Activated T-helper 1 cell treated with Interleukin-2 at 50 U/mL for 16 hours (primary cell): ENCODE results near the gene MFAP4.

Experiments used
- DNase-seq: peaks from one replicate; pipeline ENCODE4 v3.0.0-alpha.2; 2020; ENCODE audit warnings: low read depth

MFAP4 gene

GRCh38 chr17:19384723-19385391 is 2.1 kb downstream of the MFAP4 start:
- DNase-seq = no peak

DNA sequence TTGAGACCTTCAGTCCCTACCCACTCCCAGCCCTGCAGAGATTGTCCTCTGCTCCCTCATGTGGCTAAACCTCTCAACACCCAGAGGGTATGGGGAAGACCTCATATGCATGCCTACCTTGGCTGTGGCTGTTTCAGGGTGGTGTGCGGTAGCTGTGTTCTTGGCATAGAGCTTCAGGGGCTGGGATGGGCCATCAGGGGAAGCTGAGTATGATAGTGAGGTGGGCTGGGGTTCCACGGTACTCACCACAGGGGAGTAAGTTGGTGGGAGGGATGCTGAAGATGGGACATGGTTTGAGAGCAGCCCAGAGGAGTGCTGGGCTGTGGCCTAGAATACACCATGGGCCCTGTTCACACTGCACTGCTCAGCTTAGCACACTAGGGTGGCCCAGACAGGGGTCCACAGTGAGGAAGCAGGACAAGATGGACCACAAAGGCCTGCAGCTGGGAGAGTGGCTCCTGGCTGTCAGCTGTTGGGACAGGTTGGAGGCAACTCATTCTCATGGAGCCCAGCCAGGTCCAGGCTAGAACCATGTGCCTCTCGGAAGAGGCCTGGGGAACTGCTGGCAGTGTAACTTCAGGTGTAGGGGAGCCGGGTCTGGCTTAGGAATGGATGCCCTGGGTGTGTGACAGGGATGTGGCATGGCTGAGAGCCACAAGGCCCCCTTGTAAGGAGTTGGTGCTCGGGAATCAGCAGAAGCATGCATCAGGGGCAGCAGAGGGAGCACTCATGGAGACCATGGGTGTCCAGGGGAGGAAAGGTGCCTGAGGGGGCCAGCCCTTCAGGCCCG is 3.1 kb downstream of the MFAP4 start:
- no peak for DNase-seq

- no peak for DNase-seq
Measured at GRCh38 chr17:19382531-19383444, 4.2 kb downstream of the MFAP4 start.

DNA sequence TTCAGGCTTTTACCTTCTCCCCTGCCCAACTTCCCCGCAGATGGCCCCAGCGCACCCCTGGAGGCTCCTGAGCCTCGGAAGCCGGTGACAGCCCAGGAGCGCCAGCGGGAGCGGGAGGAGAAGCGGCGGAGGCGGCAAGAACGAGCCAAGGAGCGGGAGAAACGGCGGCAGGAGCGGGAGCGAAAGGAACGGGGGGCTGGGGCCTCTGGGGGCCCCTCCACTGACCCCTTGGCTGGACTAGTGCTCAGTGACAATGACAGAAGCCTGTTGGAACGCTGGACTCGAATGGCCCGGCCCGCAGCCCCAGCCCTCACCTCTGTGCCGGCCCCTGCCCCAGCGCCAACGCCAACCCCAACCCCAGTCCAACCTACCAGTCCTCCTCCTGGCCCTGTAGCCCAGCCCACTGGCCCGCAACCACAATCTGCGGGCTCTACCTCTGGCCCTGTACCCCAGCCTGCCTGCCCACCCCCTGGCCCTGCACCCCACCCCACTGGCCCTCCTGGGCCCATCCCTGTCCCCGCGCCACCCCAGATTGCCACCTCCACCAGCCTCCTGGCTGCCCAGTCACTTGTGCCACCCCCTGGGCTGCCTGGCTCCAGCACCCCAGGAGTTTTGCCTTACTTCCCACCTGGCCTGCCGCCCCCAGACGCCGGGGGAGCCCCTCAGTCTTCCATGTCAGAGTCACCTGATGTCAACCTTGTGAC is 5.1 kb downstream of the MFAP4 start:
- no peak for DNase-seq

DNA sequence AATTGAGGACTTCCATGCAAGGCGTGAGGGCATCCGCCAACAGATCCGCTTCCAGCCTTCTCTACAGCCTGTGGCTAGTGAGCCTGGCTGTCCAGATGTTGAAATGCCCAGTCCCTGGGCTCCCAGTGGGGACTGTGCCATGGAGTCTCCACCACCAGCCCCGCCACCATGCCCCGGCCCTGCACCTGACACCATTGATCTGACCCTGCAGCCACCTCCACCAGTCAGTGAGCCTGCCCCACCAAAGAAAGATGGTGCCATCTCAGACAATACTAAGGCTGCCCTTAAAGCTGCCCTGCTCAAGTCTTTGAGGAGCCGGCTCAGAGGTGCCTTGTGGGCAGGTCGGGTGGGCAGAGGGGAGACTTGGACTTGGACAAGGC is 5.6 kb downstream of the MFAP4 start:
- no peak for DNase-seq

DNA sequence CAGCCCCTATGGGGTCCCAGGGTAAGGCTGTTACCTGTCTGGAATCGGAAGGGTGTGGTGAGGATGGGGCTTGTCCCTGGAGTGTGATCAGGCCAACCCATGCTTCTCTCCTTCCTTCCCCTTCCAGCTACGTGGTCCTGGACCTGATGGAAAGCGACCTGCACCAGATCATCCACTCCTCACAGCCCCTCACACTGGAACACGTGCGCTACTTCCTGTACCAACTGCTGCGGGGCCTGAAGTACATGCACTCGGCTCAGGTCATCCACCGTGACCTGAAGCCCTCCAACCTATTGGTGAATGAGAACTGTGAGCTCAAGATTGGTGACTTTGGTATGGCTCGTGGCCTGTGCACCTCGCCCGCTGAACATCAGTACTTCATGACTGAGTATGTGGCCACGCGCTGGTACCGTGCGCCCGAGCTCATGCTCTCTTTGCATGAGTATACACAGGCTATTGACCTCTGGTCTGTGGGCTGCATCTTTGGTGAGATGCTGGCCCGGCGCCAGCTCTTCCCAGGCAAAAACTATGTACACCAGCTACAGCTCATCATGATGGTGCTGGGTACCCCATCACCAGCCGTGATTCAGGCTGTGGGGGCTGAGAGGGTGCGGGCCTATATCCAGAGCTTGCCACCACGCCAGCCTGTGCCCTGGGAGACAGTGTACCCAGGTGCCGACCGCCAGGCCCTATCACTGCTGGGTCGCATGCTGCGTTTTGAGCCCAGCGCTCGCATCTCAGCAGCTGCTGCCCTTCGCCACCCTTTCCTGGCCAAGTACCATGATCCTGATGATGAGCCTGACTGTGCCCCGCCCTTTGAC is 6.3 kb downstream of the MFAP4 start:
- DNase-seq = no peak

- DNase-seq = no peak
Measured at GRCh38 chr17:19379361-19380065, 7.5 kb downstream of the MFAP4 start.

DNA sequence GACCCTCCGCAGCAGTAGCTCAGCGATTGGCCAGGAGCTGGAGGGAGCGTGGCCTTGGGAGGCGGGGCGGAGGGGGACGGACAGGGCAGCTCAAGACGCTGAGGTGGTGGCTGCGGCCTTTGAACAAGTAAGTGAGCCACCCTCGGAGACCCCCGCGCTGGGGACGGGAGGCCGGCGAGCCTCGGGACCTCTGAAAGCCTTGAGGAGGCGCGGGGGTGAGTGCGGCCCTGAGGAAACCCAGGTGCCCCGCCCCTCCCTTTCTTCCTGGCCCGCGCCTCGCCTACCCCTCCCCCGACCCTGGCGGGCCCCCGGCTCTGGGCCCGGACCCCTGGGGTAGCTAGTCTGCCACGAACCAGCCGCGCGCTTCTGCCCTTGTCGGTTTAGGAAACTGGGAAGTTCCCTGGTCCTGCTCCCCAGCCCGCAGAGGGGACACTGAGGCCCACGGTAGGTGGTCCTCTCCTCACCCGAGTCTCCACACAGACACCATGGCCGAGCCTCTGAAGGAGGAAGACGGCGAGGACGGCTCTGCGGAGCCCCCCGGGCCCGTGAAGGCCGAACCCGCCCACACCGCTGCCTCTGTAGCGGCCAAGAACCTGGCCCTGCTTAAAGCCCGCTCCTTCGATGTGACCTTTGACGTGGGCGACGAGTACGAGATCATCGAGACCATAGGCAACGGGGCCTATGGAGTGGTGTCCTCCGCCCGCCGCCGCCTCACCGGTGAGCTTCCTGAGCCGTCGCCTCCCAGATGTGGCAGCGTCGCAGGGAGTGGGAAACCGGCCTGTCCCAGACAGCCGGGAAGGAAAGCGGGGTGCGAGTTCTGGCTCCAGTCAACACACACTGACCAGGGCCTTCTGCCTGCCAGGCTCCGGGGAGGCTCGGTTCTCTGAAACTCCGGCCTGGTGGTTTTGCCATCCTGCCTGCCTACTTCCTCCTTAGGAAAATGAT is 8.3 kb downstream of the MFAP4 start, which contains the start of gene MAPK7:
MAPK7 (plus strand) TSS at position 83 of the 945 bp plus-strand sequence; CDS start at position 486, 403 bp downstream.
- DNase-seq = no peak

- DNase-seq = peak; percentile 91
Measured at GRCh38 chr17:19377602-19378415, 9.2 kb downstream of the MFAP4 start.

- DNase-seq = no peak
Measured at GRCh38 chr17:19376811-19377210, 10.2 kb downstream of the MFAP4 start.

DNA sequence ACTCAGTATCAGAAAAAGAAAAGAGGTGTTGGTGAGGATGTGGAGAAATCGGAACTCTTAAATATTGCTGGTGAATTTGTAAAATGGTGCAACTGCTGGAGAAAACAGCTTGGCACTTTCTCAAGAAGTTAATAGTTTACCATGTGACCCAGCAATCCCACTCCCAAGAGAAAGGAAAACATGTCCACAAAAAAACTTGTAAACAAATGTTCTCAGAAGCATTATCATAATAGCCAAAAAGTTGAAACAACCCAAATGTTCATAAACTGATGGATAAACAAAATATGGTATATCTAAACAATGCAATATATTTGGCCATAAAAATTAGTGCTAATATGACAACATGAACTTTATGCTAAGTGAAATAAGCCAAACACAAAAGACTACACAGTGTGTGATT is 11.3 kb downstream of the MFAP4 start:
- DNase-seq = no peak

DNA sequence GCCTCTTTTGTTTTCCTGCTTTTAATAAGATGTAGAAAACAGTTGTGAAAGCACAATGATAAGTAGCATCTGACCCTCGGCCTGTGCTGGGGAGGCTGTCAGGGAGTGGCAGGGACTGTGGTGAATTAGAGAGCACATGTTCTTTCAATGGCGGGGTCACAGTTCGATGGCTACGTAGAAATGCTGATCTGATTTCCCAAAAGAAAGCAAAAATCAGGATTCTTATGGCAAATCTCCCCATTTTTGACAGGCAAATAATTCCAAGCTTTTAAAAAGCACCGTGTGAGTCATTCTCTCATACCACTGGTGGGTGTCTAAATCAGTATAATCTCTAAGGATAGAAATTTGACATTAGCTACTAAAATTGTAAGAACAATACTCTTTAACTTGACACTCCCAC is 12.9 kb downstream of the MFAP4 start:
- DNase-seq = no peak

DNA sequence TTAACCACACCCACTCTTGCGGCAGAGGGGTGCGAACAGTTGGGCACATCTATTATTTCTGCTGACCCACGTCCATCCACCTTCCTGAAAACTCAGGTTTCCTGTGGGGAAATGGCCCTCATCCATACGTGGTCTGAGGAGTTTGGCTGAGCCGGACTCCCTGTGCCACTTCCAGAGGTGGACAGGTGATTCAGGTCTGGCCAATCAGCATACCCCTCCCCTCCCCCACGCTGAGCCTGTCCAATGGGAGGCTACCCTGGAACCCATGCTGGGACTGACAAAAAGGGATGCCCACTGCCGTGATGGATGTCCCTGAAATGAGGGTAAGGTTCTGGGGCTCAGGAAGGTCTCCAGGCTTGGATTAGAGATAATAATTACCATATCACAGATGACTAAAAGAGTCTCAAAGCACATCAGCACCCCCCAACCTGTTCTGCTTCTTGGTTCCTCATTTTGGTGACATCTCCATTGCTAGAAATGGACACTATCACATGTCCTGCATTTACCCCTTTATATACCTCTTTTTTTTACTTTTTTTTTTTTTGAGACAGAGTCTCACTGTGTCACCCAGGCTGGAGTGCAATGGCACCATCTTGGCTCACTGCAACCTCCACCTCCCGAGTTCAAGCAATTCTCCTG is 14.0 kb downstream of the MFAP4 start:
- no peak for DNase-seq

- DNase-seq = no peak
Measured at GRCh38 chr17:19372439-19372838, 14.6 kb downstream of the MFAP4 start.

- DNase-seq = no peak
Measured at GRCh38 chr17:19372011-19372370, 15.0 kb downstream of the MFAP4 start.

DNA sequence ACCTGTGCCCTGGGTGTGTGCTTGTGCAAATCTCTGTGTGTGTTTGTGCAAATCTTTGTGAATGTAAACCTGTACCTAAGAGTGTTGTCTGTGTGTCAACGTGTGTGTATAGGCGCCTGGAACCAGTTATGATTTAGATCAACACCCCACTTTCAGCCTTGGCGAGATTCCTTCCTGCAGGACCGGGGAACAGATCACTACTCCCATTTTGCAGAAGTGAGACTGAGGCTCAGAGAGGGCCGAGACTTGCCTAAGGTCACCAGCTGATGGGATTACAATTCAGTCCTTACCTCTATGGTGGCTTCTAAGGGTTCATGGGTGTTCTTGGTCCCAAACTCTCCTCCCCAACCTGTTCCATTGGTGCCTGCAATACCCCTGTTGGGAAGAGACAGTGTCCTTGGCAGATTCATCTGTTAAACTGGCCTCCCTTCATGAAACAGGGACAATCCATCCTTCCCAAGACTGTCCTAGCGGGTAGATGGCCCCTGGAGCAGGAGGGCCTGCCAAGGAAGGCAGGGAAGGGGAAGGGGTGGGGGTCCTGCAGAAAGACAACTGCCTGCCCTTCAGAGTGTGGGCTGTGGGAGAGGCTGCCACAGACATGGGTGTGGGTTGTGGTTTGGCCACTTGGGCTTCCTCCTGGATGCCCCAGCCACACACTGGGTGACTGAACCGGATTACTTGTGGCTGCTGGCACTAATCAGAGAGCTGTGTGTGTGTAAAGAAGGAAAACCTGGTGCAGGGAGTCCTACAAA is 15.6 kb downstream of the MFAP4 start:
- no peak for DNase-seq

DNA sequence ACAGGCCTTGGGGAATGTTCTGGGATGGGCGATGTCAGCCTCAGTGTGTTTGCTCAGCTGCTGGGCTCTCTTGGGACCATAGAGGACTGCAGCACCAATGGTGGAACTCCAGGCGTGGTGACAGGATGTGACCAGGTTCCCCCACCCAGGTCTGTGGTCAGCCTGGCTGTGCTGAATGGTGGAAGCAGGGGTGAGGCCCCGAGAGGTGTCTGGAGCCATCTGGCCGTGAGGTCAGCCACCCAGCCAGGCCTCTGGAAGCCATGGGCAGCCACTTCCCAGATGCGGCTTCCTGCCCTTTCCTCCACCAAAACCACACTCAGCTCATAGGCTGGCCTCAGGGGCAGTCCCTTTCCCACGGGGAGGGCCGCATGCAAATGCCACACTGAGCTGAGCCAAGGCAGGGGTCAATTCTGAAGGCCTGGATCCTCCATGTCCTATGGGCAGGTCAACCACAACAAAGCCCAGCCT is 16.5 kb downstream of the MFAP4 start:
- no peak for DNase-seq
